ENCODE measurements around the gene TTBK2.
"Not testable (repeated sequence)": the region's sequence is repeated elsewhere in the genome, so short reads cannot be mapped to it uniquely, and the experiment has no call there.

The TTBK2 gene

DNA sequence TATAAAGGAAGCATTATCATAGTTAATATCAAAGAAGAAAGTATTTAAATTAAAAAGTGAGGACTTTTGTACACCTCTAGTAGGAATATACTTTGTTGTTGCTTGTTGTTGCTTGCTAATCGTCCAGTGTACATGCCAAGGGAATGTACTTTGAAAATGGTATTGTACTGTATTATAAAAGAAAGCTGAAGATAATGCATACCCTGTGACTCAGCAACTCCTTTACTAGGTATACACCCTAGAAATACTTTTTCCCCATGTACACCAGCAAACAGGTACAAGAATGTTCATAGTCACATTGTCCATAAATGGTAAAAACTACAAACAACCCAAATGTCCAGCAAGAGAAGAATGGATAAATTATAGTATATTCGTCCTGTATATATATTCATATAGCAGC lies 12.0 kb downstream of the TTBK2 start:
- no peak for DNase-seq (ENCODE audit: low read depth)

DNA sequence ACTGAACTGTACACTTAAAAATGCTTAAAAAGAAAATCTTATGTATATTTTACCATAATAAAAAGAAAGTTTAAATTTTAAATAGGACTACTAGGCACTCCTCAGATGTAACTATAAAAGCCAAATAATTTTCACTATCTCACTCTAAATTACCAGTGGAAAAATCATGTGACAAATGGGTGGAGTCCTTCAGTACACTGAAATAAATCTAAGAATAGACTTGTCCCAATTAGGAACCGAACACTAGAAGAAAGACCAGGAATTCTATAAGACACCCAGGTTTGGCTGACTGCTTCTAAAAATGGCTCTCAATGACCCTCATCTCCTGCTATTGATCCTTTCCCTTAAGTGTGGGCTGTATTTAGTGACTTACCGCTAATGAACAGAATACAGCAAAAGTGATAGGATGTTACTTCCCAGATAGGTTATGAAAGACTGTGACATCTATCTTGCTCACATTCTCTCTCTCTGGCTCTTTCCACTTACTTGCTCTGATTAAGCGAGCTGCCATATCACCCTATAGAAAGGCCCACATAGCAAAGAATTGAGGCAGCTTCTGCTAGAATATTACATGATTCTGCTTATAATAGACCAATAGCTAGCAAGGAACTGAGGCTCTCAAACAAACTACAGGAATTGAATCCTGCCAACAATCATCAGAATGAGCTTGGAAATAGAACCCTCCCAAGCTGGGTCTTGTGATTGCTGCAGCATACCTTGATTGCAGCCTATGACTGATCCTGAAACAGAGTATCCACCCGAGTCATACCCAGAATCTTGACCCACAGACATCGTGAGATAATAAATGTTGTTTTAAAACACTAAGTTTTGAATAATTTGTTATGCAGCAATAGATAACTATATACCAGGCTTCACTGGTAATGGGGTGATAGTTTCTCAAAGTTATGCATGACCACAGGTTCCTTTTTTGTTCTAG lies 16.9 kb downstream of the TTBK2 start:
- DNase-seq (ENCODE audit: low read depth), result no peak

DNA sequence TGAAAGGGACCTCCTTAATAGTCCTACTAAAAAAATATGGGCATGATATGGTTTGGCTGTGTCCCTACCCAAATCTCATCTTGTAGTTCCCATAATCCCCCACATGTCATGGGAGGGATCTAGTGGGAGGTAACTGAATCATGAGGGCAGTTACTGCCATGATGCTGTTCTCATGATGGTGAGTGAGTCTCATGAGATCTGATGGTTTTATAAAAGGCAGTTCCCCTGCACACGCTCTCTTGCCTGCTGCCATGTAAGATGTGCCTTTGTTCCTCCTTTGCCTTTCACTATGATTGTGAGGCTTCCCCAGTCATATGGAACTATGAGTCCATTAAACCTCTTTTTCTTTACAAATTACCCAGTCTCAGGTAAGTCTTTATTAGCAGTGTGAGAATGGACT lies 26.7 kb downstream of the TTBK2 start:
- not testable (repeated sequence) for DNase-seq (ENCODE audit: low read depth)

DNA sequence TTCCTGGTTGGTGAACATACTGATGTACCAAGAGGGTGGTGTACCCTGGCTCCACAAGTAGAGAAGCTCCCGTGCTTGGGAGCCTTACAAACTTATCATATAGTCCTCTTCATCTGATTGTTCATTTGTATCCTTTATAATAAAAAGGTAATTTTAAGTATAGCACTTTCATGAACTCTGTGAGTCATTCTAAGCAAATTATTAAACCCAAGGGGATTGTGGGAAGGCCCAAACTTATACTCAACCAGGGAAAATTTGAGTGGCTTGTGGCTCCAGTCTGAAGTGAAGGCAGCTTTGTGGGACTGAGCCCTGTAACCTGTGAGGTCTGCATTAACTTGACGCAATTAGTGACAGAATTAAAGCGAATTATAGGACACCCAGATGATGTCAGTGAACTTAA lies 29.0 kb downstream of the TTBK2 start:
- no peak for DNase-seq (ENCODE audit: low read depth)

DNA sequence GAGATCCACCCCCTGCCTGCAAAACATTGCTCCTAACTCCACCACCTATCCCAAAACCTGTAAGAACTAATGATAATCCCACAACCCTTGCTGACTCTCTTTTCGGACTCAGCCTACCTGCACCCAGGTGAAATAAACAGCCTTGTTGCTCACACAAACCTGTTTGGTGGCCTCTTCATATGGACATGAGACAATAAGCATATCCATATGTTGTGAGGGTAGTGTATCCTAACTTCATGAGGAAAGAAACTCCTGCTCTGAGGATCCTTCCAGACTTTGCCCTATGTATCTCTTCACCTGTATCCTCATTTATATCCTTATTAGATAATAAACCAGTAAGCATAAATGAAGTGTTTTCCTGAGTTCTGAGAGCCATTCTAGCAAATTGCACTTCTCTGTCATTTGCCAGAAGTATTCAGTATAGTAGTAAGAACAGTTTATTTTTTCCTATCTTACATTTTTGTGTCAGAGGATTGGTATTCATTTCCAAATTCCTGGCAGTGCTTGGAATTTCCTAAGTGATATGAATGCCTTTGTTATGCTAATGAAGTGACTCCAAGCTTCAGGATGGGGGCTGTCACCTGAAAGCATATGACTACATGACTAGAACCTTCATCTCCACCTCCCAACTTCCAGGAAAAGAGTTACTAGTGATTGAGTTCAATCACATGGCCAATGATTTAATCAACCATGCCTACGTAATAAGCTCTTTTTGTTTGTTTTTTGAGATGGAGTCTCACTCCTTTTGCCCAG lies 30.2 kb downstream of the TTBK2 start:
- no peak for DNase-seq (ENCODE audit: low read depth)

DNA sequence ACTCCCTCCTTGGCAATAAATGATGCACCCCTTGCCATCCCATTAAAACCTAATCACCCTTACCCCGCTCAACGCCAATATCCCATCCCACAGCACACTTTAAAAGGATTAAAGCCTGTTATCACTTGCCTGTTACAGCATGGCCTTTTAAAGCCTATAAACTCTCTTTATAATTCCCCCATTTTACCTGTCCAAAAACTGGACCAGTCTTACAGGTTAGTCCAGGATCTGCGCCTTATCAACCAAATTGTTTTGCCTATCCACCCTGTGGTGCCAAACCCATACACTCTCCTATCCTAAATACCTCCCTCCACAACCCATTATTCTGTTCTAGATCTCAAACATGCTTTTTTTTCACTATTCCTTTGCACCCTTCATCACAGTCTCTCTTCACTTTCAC lies 33.2 kb downstream of the TTBK2 start:
- not testable (repeated sequence) for DNase-seq (ENCODE audit: low read depth)

DNA sequence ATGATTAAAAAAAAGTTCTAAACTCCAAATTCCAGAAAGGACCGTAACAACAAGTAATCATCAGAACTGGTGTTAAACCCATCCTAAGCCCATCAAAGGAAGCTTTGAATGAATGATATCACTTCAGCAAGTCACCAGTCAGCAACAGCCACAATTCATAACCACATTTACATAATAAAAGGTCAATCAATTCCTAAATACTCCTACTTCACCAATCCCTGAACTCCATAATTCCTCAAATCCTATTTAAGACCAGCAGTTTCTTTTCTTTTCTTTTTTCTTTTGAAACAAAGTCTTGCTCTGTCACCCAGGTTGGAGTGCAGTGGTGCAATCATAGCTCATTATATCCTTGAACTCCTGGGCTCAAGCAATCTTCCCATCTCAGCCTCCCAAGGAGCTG lies 40.5 kb downstream of the TTBK2 start:
- DNase-seq (ENCODE audit: low read depth), result no peak

DNA sequence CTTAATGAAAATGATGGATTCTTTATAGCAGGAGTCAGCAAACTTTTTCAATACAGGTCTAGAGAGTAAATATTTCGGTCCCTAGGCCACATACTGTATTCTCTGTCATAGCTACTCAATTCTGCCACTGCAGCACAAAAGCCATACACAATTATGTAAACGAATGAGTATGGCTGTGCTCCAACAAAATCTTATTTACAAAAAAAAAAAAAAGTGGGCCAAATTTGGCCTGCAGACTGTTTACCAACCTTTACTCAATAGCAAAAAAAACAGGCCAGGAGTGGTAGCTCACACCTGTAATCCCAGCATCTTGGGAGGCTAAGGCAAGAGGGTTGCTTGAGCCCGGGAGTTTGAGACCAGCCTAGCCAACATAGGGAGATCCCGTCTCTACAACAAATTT lies 41.1 kb downstream of the TTBK2 start:
- no peak for DNase-seq (ENCODE audit: low read depth)

DNA sequence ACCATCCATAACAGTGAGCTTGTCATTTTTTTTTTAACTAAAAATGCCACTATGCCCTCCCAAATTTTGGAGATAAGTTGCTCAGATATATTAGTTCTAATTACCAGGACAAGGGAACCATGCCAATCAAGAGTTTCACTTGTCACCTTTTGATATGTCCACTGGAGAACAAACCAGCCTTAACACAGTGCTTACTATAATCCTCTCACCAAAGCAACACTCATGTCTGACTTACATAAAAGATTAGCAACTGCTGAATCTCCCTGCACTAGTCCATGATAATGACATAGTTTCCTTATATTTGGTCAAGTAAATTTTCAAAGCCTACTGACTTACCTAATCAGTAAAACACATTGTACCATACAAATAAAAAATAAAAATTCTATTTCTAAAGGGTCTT lies 44.4 kb downstream of the TTBK2 start:
- no peak for DNase-seq (ENCODE audit: low read depth)

DNA sequence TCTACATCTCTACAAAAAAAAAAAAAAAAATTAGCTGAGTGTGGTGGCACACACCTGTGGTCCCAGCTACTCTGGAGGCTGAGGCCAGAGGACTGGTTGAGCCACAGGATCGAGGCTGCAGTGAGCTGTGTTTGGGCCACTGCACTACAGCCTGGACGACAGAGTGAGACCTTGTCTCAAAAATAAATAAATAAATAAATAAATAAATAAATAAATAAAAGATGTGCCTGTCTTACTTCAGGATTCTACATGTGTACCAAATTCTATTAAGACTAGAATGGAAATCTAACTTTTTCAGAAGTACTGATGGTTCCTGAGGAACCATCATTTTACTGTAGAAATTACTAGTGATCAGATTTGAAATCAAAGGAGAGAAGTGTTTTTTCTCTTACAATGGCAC lies 51.9 kb downstream of the TTBK2 start:
- DNase-seq (ENCODE audit: low read depth), result no peak

DNA sequence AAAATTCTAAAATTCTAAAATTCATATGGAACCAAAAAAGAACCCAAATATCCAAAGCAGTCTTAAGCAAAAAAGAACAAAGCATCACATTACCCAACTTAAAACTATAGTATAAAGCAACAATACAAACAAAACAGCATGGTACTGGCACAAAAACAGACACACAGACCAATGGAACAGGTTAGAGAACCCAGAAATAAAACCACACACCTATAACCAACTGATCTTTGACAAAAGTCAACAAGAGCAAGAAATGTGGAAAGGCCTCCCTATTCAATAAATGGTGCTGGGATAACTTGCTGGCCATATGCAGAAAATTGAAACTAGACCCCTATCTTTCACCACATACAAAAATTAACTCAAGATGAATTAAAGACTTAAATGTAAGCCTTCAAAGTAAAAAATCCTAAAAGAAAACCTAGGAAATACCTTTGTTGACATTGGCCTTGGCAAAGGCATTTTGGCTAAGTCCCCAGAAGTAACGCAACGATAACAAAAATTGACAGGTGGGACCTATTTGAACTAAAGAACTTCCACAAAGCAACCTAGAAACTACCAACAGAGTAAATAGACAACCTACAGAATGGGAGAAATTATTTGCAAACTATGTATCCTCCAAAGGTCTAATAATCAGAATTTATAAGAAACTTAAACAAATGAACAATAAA lies 56.9 kb downstream of the TTBK2 start:
- DNase-seq (ENCODE audit: low read depth), result no peak

DNA sequence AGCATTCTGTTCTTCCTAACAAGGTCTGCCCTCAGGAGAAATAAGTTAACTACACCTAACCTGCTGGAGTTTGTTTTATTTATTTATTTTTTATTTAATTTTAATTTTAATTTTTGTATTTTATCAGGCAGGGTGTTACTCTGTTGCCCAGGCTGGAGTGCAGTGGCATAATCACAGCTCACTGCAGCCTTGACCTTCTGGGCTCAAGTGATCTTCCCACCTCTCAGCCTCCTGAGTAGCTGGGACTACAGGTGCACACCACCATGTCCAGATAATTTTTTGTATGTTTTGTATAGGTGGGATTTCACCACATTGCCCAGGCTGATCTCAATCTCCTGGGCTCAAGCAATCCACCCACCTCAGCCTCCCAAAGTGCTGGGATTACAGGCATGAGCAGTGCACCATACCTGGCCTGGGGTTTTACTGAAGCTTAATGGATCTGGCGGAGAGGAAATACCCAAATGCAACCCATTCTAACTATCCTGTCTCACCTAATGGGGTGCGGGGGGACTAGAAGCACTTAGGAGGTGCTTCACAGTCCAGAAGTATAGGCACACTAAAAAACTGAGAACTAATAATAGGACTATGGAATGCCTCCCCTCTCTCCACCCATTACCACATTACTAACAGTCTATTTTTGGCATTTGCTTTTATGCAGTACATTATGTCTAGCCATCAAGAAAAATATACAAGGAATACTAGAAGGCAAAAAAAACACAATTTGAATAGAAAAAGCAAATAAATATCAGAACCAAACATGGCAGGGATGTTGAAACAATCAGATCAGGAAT lies 61.4 kb downstream of the TTBK2 start:
- no peak for DNase-seq (ENCODE audit: low read depth)

DNA sequence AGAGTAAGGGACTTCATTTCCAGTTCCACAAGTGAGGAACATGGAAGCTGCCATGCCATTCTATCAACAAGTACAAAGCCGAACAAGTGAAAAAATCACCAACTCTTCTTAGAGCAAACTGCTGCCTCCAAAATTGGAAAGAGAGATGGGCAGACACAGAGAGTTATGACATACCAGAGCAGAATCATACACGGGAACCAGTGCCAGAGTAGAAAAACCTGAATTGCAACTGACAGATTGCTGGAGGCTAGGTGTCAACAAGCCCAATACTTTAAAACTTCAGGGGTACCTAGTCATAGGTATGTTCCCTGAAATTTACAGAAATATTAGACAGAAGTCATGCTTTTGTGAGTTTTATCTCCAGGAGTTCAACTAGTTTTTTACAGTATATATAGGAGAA lies 62.0 kb downstream of the TTBK2 start:
- no peak for DNase-seq (ENCODE audit: low read depth)

DNA sequence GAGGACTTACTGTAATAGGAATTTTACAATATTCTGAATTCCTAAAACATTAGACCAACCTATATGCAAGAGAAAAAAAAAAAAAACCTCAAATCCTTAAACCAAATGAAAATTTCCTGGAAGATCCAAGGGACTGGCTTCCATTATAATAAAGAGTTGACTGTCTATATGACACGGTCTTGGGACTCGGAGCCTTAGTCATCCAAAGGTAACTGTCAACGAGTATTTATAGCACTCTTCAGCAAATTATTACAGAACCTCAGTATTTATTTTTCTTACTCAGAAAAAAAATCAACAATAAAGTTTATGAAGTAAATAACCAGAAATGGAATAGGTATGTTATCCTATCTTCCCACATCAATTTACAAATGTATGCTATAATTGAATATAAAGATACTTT lies 66.0 kb downstream of the TTBK2 start:
- DNase-seq (ENCODE audit: low read depth), result no peak

DNA sequence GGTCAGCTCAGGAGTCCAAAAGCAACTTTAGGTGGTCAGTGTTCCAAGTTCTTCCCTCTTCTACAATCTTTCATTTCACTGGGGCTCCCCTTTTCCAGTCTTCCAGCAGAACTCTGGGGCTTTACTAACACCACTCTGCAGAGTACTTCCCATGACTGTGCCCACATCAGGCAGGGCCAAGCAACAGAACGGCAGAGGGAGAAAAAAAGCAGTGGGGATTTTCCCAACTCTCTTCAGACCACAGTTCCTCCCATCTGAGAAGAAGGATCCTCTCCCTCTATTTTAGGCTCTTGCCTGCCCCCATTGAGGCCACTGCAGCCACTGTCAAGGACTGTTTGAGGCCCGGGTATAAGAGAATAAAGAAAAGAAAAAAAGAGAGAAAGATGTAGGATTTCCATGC lies 70.7 kb downstream of the TTBK2 start:
- no peak for DNase-seq (ENCODE audit: low read depth)

DNA sequence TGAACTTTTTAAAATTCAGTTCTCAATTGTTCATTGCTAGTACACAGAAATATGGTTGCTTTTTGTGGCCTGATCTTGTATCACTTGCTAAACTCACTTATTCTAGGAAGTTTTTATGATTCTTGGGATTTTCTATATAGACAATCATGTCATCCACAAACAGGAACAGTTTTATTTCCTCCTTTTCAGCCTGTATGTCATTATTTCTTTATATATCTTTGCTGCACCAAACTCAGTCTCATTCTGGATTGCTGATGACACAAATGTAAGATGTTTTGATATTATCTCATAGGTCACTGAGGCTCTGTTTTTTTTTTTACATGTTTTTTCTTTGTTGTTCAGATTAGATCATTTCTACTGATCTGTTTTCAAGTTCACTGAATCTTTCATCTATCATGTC lies 71.7 kb downstream of the TTBK2 start:
- DNase-seq (ENCODE audit: low read depth), result no peak

DNA sequence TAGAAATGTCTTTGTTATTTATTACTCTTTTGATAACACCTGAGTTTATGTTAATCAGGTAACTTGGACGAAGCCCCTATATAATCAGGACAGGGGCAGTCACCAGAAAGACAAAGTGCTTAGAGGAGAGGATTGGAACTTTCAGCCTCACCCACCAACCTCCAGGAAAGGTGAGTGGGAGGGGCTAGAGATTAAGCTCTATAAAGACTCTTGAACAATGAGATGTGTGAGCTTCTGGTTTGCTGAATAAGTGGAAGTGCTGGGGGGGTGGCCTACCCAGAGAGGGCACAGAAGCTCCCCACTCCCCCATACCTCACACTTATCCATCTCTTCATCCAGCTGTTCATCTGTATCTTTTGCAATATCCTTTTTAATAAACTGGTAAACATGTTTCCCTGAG lies 73.9 kb downstream of the TTBK2 start:
- DNase-seq (ENCODE audit: low read depth), result no peak

DNA sequence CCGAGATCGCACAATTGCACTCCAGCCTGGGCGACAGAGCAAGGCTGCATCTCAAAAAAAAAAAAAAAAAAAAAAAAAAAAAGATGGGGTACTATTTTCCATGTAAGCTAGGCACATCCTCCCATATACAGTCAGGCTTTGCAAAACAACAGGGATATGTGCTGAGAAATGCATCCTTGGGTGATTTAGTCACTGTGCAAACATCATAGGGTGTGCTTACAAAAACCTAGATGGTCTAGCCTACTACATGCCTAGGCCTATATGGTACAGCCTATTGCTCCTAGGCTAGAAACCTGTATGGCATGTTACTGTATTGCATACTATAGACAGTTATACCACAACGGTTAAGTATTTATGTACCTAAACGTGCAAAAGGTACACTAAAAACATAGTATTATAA lies 75.0 kb downstream of the TTBK2 start:
- DNase-seq (ENCODE audit: low read depth), result no peak

DNA sequence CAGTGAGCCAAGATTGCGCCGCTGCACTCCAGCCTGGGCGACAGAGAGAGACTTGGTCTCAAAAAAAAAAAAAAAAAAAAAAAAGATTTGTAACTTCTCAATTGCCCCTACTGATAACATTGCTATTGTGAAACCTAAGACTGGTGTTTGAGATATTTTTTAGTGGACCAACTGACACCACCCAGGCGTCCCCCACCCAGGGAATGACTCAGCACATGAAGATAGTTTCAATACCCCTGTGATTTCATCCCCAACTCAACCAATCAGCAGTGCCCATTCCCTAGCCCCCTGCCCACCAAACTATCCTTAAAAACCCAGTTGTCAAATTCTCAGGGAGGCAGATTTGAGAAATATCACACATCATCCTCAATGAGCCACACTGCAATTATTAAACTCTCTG lies 76.9 kb downstream of the TTBK2 start:
- no peak for DNase-seq (ENCODE audit: low read depth)

DNA sequence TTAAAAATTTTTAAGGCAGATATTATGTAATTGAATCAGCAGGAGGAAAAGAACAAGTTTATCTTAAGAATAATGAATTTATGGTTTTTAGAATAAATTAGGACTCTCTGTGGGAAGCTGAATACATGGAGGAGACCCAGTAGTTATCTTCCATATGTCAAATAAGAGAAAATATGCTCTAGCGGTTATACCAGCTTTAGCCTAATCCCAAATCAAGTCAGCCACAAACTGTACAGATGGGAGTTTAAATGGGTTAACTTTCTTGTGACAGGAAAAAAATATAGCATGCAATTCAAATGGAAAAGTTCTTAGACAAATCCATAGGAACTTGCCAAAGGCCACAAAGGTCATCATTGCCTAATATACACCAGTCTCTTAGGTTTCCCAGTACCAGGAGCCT lies 84.3 kb downstream of the TTBK2 start:
- no peak for DNase-seq (ENCODE audit: low read depth)

DNA sequence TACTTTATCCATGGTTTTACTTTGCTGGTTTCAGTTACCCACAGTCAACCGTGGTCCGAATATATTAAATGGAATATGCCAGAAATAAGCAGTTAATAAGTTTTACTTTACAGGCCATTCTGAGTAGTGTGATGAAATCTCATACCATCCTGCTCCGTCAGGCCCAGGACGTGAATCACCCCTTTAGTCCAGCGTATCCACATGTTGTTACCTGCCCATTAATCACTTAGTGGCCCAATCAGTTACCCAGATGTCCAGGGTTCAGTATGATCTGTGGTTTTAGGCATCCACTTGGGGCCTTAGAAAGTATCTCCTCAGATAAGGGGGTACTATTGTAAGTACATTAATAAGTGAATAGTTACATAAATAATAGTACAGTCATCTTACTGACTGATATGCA lies 88.0 kb downstream of the TTBK2 start:
- no peak for DNase-seq (ENCODE audit: low read depth)
